Neutrophil (primary cell): Measurements from ENCODE around the gene PDCD10.

Experiments
- H3K27ac ChIP-seq: fragments of 200-600 bp; sonication (generic); 2 replicates; pipeline ENCODE4 v1.5.1; 2016; ENCODE audit warnings: mild to moderate bottlenecking, moderate library complexity
- H3K27me3 ChIP-seq: fragments of 200-600 bp; sonication (generic); 2 replicates; pipeline ENCODE4 v1.6.0; 2016; ENCODE audit warnings: mild to moderate bottlenecking
- H3K36me3 ChIP-seq: fragments of 200-600 bp; sonication (generic); 2 replicates; pipeline ENCODE4 v1.5.1; 2017
- H3K4me1 ChIP-seq, 2 experiments: fragments of 200-600 bp in 1 of 2; sonication (generic) in 1 of 2; 1 replicate in 1 of 2; 2 replicates in 1 of 2; pipeline versions ENCODE4 v1.5.1 to v1.6.1; 2013 to 2016; ENCODE audit warnings: low read depth in 1 of 2, low read length in 1 of 2, mild to moderate bottlenecking in 1 of 2, moderate library complexity in 1 of 2; ENCODE audit not compliant: control insufficient read depth in 1 of 2, insufficient read depth in 1 of 2
- H3K4me3 ChIP-seq, 2 experiments: fragments of 200-600 bp in 1 of 2; sonication (generic) in 1 of 2; 1 replicate in 1 of 2; 2 replicates in 1 of 2; pipeline ENCODE4 v1.5.1; 2013 to 2016; ENCODE audit warnings: low read depth in 1 of 2, low read length in 1 of 2, mild to moderate bottlenecking in 1 of 2, moderate library complexity in 1 of 2
- H3K9me3 ChIP-seq: fragments of 200-600 bp; sonication (generic); 2 replicates; pipeline ENCODE4 v1.5.1; 2016
- CTCF ChIP-seq: fragments of 200-600 bp; sonication (generic); IDR thresholded peaks from 2 replicates; pipeline ENCODE4 v1.5.1; 2016; ENCODE audit warnings: antibody characterized with exemption

The PDCD10 gene

GRCh38 chr3:167735233-167736138, 794 bp upstream of the PDCD10 start, which contains the start of gene SERPINI1:
TSS of gene SERPINI1 (plus strand) at chr3:167735721. CDS start at chr3:167789129, 53,408 bp downstream.
- TF ChIP-seq CTCF = no peak
- peak within 1 kb of the TSS; percentile 95 for H3K4me3 ChIP-seq
- no peaks in the 10 kb centered on the region for H3K9me3 ChIP-seq
- H3K27me3 ChIP-seq = no peaks in the 10 kb centered on the region
- H3K4me1 ChIP-seq = peaks cover 31 to 36% of the 10 kb centered on the region in 2 experiments
- H3K27ac ChIP-seq = peak within 1 kb of the TSS; percentile 92
- no peaks in the 10 kb centered on the region for H3K36me3 ChIP-seq

- no peak for TF ChIP-seq CTCF
- Histone ChIP-seq H3K4me1 (peaks cover 31 to 41% of the 10 kb centered on the region in 2 experiments), H3K9me3 (no peaks in the 10 kb centered on the region), H3K27me3 (no peaks in the 10 kb centered on the region), H3K4me3 (peak overlapping the region; percentile 95), H3K27ac (peak overlapping the region; percentile 92), H3K36me3 (no peaks in the 10 kb centered on the region)
Observed at GRCh38 chr3:167733961-167734497, 663 bp downstream of the PDCD10 start.

- H3K4me1 ChIP-seq = peaks cover 31 to 44% of the 10 kb centered on the region in 2 experiments
- no peaks in the 10 kb centered on the region for H3K9me3 ChIP-seq
- TF ChIP-seq CTCF = no peak
- H3K27me3 ChIP-seq = no peaks in the 10 kb centered on the region
- H3K4me3 ChIP-seq = no peak overlapping the region
- no peak overlapping the region for H3K27ac ChIP-seq
- H3K36me3 ChIP-seq = no peaks in the 10 kb centered on the region
Observed at GRCh38 chr3:167732313-167733065, 2.2 kb downstream of the PDCD10 start.

- Histone ChIP-seq H3K27ac (no peak overlapping the region), H3K4me1 (peaks cover 30 to 44% of the 10 kb centered on the region in 2 experiments), H3K36me3 (no peaks in the 10 kb centered on the region), H3K9me3 (no peaks in the 10 kb centered on the region), H3K27me3 (no peaks in the 10 kb centered on the region), H3K4me3 (no peak overlapping the region)
- TF ChIP-seq CTCF = no peak
Observed at GRCh38 chr3:167731393-167731792, 3.3 kb downstream of the PDCD10 start.

GRCh38 chr3:167729591-167729990, 5.1 kb downstream of the PDCD10 start:
- no peak for TF ChIP-seq CTCF
- Histone ChIP-seq H3K9me3 (no peaks in the 10 kb centered on the region), H3K4me3 (no peak overlapping the region), H3K27ac (no peak overlapping the region), H3K36me3 (no peaks in the 10 kb centered on the region), H3K4me1 (peaks cover 19 to 30% of the 10 kb centered on the region in 2 experiments), H3K27me3 (no peaks in the 10 kb centered on the region)
